HepG2 (cell line): ENCODE measurements around the gene ZFP36. TPM values are rescaled to one million over a fixed set of nuclear protein-coding genes. Genes with fewer than 3 reads are reported as not detected.

ENCODE experiments used
- AGO1 ChIP-seq: fragments of 200-400 bp; formaldehyde crosslinking; IDR thresholded peaks from 2 replicates; pipeline ENCODE4 v1.6.1; 2017; ENCODE audit warnings: mild to moderate bottlenecking, low read depth, low read length, moderate library complexity; ENCODE audit not compliant: poor library complexity, severe bottlenecking
- ATF7-NPFF ChIP-seq: sonication (generic); formaldehyde crosslinking; IDR thresholded peaks from 2 replicates; pipeline ENCODE4 v1.8.1; 2023; ENCODE audit warnings: mild to moderate bottlenecking, low read depth, missing genetic modification reagents, moderate library complexity
- CREB3 ChIP-seq: sonication (generic); formaldehyde crosslinking; IDR thresholded peaks from 2 replicates; pipeline ENCODE4 v1.5.0; 2020; ENCODE audit warnings: missing genetic modification reagents
- EED ChIP-seq: sonication (generic); formaldehyde crosslinking; IDR thresholded peaks from 2 replicates; pipeline ENCODE4 v1.5.0; 2020; ENCODE audit warnings: mild to moderate bottlenecking, missing genetic modification reagents
- GABPB1 ChIP-seq: IDR thresholded peaks from 2 replicates; pipeline ENCODE4 v1.6.1; 2016; ENCODE audit warnings: mild to moderate bottlenecking, missing genetic modification reagents, moderate library complexity, missing compliant biosample characterization
- HMGXB4 ChIP-seq, 2 experiments: sonication (generic) in 1 of 2; formaldehyde crosslinking in 1 of 2; IDR thresholded peaks; 2 replicates each; pipeline versions ENCODE4 v1.4.0 to v1.6.1; 2018 to 2020; ENCODE audit warnings: missing genetic modification reagents in 2 of 2, borderline replicate concordance in 1 of 2, low read depth in 1 of 2, mild to moderate bottlenecking in 1 of 2, missing biosample characterization in 1 of 2
- MAFK ChIP-seq, 2 experiments: IDR thresholded peaks in 1 of 2; conservative IDR thresholded peaks in 1 of 2; 2 replicates each; pipeline ENCODE4 v1.6.1; 2011; ENCODE audit warnings: improper control_type of control experiment in 2 of 2, low read length in 2 of 2
- MTERF4 ChIP-seq: sonication (generic); formaldehyde crosslinking; IDR thresholded peaks from 2 replicates; pipeline ENCODE4 v1.8.0; 2023; ENCODE audit warnings: mild to moderate bottlenecking, missing genetic modification reagents
- MYPOP ChIP-seq: sonication (generic); formaldehyde crosslinking; IDR thresholded peaks from 2 replicates; pipeline ENCODE4 v1.8.1; 2023; ENCODE audit warnings: mild to moderate bottlenecking, moderate library complexity, missing genetic modification reagents
- POLR2G ChIP-seq: fragments of 200-400 bp; formaldehyde crosslinking; IDR thresholded peaks from 2 replicates; pipeline ENCODE4 v1.6.1; 2018; ENCODE audit warnings: mild to moderate bottlenecking, low read depth, low read length, moderate library complexity
- RBFOX2 ChIP-seq: fragments of 200-400 bp; formaldehyde crosslinking; IDR thresholded peaks from 2 replicates; pipeline ENCODE4 v1.6.1; 2017; ENCODE audit warnings: low read depth, mild to moderate bottlenecking, low read length
- SETDB1 ChIP-seq: sonication (generic); formaldehyde crosslinking; IDR thresholded peaks from 2 replicates; pipeline ENCODE4 v1.5.1; 2020; ENCODE audit warnings: missing genetic modification reagents, mild to moderate bottlenecking, borderline replicate concordance
- SPEN ChIP-seq: sonication (generic); formaldehyde crosslinking; IDR thresholded peaks from 2 replicates; pipeline ENCODE4 v1.5.1; 2020; ENCODE audit warnings: low read depth, mild to moderate bottlenecking, missing genetic modification reagents
- SRY ChIP-seq: sonication (generic); formaldehyde crosslinking; IDR thresholded peaks from 2 replicates; pipeline ENCODE4 v1.8.0; 2022; ENCODE audit warnings: mild to moderate bottlenecking, missing genetic modification reagents
- ZBTB38 ChIP-seq: sonication (generic); formaldehyde crosslinking; IDR thresholded peaks from 2 replicates; pipeline ENCODE4 v1.5.1; 2020; ENCODE audit warnings: mild to moderate bottlenecking, missing genetic modification reagents
- ZNF414 ChIP-seq: sonication (generic); formaldehyde crosslinking; IDR thresholded peaks from 2 replicates; pipeline ENCODE4 v1.5.0; 2020; ENCODE audit warnings: missing genetic modification reagents
- ZNF460 ChIP-seq: sonication (generic); formaldehyde crosslinking; IDR thresholded peaks from 2 replicates; pipeline ENCODE4 v1.5.1; 2020; ENCODE audit warnings: missing genetic modification reagents, mild to moderate bottlenecking, borderline replicate concordance
- ZNF605 ChIP-seq: sonication (generic); formaldehyde crosslinking; IDR thresholded peaks from 2 replicates; pipeline ENCODE4 v1.8.0; 2022; ENCODE audit warnings: mild to moderate bottlenecking, missing genetic modification reagents
- ZNF724P ChIP-seq: sonication (generic); formaldehyde crosslinking; IDR thresholded peaks from 2 replicates; pipeline ENCODE4 v1.8.0; 2022; ENCODE audit warnings: missing genetic modification reagents, borderline replicate concordance
- ZSCAN21 ChIP-seq: sonication (generic); formaldehyde crosslinking; IDR thresholded peaks from 2 replicates; pipeline ENCODE4 v1.8.0; 2022; ENCODE audit warnings: mild to moderate bottlenecking, missing genetic modification reagents, moderate library complexity, borderline replicate concordance
- polyA plus RNA-seq, 8 experiments: library from polyadenylated mRNA; depleted of rRNA in 3 of 8; stranded (reverse) in 7 of 8; unstranded in 1 of 8; fragments of >200 nt; fragmentation: Illumina TruSeq in 4 of 8; extraction: Trizol in 4 of 8; gene quantifications; 2 replicates each; pipeline versions ENCODE4 v1.2.1 to v1.2.3, GENCODE V29; 2011 to 2016; ENCODE audit warnings: low read depth in 4 of 8, missing spikeins in 1 of 8, mixed read lengths in 1 of 8; ENCODE audit not compliant: insufficient read depth in 1 of 8
- total RNA-seq, 5 experiments: library from RNA; depleted of rRNA; stranded (reverse); fragments of >200 nt; fragmentation: Illumina TruSeq; extraction: Trizol; gene quantifications; 2 replicates each; pipeline ENCODE4 v1.2.3, GENCODE V29; 2016; ENCODE audit warnings: low read depth in 1 of 5

The ZFP36 gene
- total and polyA plus RNA-seq, 2 of the 13 experiments (the other 11 are each of a cell fraction or from before 2014, with no cell fraction given) = 1.4 to 1.7 TPM

- TF ChIP-seq MAFK (conservative IDR thresholded peaks at IDR 0.05 in 1 of 2, IDR thresholded peaks at IDR 0.05 in 1 of 2; ENCODE audit: low read length in 2 of 2) (no peak), MYPOP (CRISPR knock-in tag) (no peak), ZSCAN21 (CRISPR knock-in tag) (0 out of 2 replicates have a peak, but pooled peaks have one; percentile 23), ZNF460 (CRISPR knock-in tag) (no peak), RBFOX2 (peak; percentile 81), SPEN (CRISPR knock-in tag) (peak; percentile 45; the same call in 1 of the 2 replicates), GABPB1 (peak; percentile 22; the same call in 1 of the 2 replicates), ZNF724P (0 out of 2 replicates have a peak, but pooled peaks have one; percentile 10), ZBTB38 (peak; percentile 88), HMGXB4 (CRISPR knock-in tag; IDR thresholded peaks at IDR 0.05; ENCODE audit: borderline replicate concordance in 1 of 2, low read depth in 1 of 2) (peak in 1 of 2 experiments; percentile 16; a peak in 1 of 4 replicates), SETDB1 (CRISPR knock-in tag) (no peak), EED (no peak), ATF7-NPFF (0 out of 2 replicates have a peak, but pooled peaks have one; percentile 5), POLR2G (0 out of 2 replicates have a peak, but pooled peaks have one; percentile 6), ZNF414 (0 out of 2 replicates have a peak, but pooled peaks have one; percentile 65), AGO1 (peak; percentile 85), MTERF4 (CRISPR knock-in tag) (no peak), ZNF605 (CRISPR knock-in tag) (peak; percentile 32; the same call in 1 of the 2 replicates), CREB3 (no peak), SRY (CRISPR knock-in tag) (0 out of 2 replicates have a peak, but pooled peaks have one; percentile 14)
Observed at GRCh38 chr19:39407660-39408391, 1.2 kb downstream of the ZFP36 start (continued).
